CD4-positive, alpha-beta T cell (primary cell): ENCODE data around the gene TOB2. TPM values are rescaled to one million over a fixed set of nuclear protein-coding genes. Genes with fewer than 3 reads are reported as not detected.
A peak's percentile ranks its signal among the peaks of the same experiment; 100 is the strongest.
"Not testable (repeated sequence)": the region's sequence is repeated elsewhere in the genome, so short reads cannot be mapped to it uniquely, and the experiment has no call there.

Experiments
- ATAC-seq: fragments of 200-7000 bp; cut with Tn5 transposase; one replicate; pipeline ENCODE4 v1.10.0; 2022; ENCODE audit warnings: mild to moderate bottlenecking; ENCODE audit not compliant: poor library complexity
- CTCF ChIA-PET: fragments of 350-600 bp; sonication (Branson Sonifier 250); formaldehyde crosslinking; loops from one replicate; lab custom pipeline; 2021; ENCODE audit warnings: antibody characterized with exemption, inconsistent platforms; lab: Charles Lee
- POLR2A ChIA-PET: fragments of 350-600 bp; sonication (Branson Sonifier 250); formaldehyde crosslinking; loops from one replicate; lab custom pipeline; 2021; ENCODE audit warnings: antibody characterized with exemption, inconsistent platforms; lab: Charles Lee
- DNase-seq, 14 experiments: peaks; one replicate each; pipeline ENCODE4 v3.0.0-alpha.2; 2013 to 2020; ENCODE audit warnings: mixed read lengths in 2 of 14
- H3K27ac ChIP-seq, 2 donors: one replicate each; pipeline versions ENCODE4 v1.5.1 to v1.7.0; 2013; ENCODE audit warnings: low read length in 2 of 2, low read depth in 1 of 2, mild to moderate bottlenecking in 1 of 2
- H3K27me3 ChIP-seq, 2 experiments: 1 replicate in 1 of 2; 2 replicates in 1 of 2; pipeline versions ENCODE4 v1.6.1 to v1.7.0; 2013; ENCODE audit warnings: low read length in 2 of 2, control low read depth in 1 of 2, mild to moderate bottlenecking in 1 of 2, moderate library complexity in 1 of 2; ENCODE audit not compliant: insufficient read depth in 2 of 2, control insufficient read depth in 1 of 2
- H3K36me3 ChIP-seq: one replicate; pipeline ENCODE4 v1.6.1; 2013; ENCODE audit warnings: low read length, control low read depth; ENCODE audit not compliant: insufficient read depth
- H3K4me1 ChIP-seq: one replicate; pipeline ENCODE4 v1.6.1; 2013; ENCODE audit warnings: low read length, control low read depth; ENCODE audit not compliant: insufficient read depth
- H3K4me3 ChIP-seq: one replicate; pipeline ENCODE4 v1.5.1; 2013; ENCODE audit warnings: mild to moderate bottlenecking, low read length, moderate library complexity
- H3K9me3 ChIP-seq, 2 experiments: 1 replicate in 1 of 2; 2 replicates in 1 of 2; pipeline versions ENCODE4 v1.6.1 to v1.7.0; 2013; ENCODE audit warnings: low read length in 2 of 2, mild to moderate bottlenecking in 2 of 2, control low read depth in 1 of 2, moderate library complexity in 1 of 2; ENCODE audit not compliant: control insufficient read depth in 1 of 2, insufficient read depth in 1 of 2
- H3K27ac Mint-ChIP-seq: one replicate; pipeline ENCODE4 v1.8.0; 2020; ENCODE audit warnings: mixed read lengths
- H3K27me3 Mint-ChIP-seq: one replicate; pipeline ENCODE4 v1.8.0; 2021; ENCODE audit warnings: mixed read lengths
- H3K36me3 Mint-ChIP-seq: one replicate; pipeline ENCODE4 v1.8.0; 2021; ENCODE audit warnings: low read depth, mixed read lengths
- H3K4me1 Mint-ChIP-seq: one replicate; pipeline ENCODE4 v1.8.0; 2021; ENCODE audit warnings: low read depth, mixed read lengths
- H3K4me3 Mint-ChIP-seq: one replicate; pipeline ENCODE4 v1.8.0; 2020; ENCODE audit warnings: mild to moderate bottlenecking, mixed read lengths
- H3K9me3 Mint-ChIP-seq: one replicate; pipeline ENCODE4 v1.8.0; 2020; ENCODE audit warnings: mixed read lengths
- intact Hi-C, 2 experiments: fragments of 100-400 bp; cut with DNase I in 1 of 2; cut with micrococcal nuclease in 1 of 2; formaldehyde crosslinking; loops; one replicate each; pipeline versions ENCODE4 v1.15.1 to v1.9.0; 2023 to 2025; cut with DNase I, micrococcal nuclease
- total RNA-seq, 174 experiments: library from RNA in 2 of 174; stranded (reverse) in 2 of 174; gene quantifications; one replicate each; pipeline ENCODE4 v1.2.3 and lab custom pipeline; 2021 to 2026
- TF ChIP-seq, protein P1 (sequence below): fragments of 200-600 bp; IDR thresholded peaks from one replicate; pipeline ENCODE4 v1.8.0; 2022; ENCODE audit warnings: antibody characterized with exemption, mild to moderate bottlenecking

The TOB2 gene
- total RNA-seq, 2 experiments from 2014 or later: 21.0 to 26.7 TPM

DNA sequence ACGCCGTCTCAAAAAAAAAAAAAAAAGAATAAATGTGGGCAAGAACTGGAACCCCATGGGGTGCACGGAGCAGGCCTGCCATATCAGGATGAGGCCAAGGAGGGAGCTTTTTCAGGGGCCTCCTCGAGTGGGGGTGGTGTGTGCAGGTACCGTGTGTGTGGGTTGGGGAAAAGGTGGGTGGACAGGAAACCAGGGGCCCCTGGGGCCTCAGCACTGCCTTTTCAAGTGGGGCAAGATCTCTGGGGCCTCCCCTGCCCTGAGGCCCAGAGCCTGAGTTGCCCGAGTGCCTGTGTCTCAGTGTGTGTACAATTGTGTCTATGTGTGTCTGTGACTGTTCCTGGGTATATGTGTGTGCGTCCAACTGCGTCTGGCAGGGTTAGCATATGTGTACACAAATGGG, 41.0 kb downstream of the TOB2 start:
- Mint-ChIP-seq H3K4me1 (peaks cover 6% of the 10 kb centered on the region), H3K27me3 (no peaks in the 10 kb centered on the region), H3K4me3 (no peak overlapping the region), H3K27ac (no peak overlapping the region), H3K9me3 (no peaks in the 10 kb centered on the region), H3K36me3 (no peaks in the 10 kb centered on the region)
- Histone ChIP-seq H3K4me1 (peaks cover 11% of the 10 kb centered on the region), H3K36me3 (no peaks in the 10 kb centered on the region), H3K27ac (no peak overlapping the region), H3K4me3 (no peak overlapping the region), H3K27me3 (no peaks in the 10 kb centered on the region), H3K9me3 (no peaks in the 10 kb centered on the region)
- ChIA-PET CTCF (no interaction called here), POLR2A (no interaction called here)
- DNase-seq (no peak), ATAC-seq (no peak)
- TF ChIP-seq, protein P1, sequence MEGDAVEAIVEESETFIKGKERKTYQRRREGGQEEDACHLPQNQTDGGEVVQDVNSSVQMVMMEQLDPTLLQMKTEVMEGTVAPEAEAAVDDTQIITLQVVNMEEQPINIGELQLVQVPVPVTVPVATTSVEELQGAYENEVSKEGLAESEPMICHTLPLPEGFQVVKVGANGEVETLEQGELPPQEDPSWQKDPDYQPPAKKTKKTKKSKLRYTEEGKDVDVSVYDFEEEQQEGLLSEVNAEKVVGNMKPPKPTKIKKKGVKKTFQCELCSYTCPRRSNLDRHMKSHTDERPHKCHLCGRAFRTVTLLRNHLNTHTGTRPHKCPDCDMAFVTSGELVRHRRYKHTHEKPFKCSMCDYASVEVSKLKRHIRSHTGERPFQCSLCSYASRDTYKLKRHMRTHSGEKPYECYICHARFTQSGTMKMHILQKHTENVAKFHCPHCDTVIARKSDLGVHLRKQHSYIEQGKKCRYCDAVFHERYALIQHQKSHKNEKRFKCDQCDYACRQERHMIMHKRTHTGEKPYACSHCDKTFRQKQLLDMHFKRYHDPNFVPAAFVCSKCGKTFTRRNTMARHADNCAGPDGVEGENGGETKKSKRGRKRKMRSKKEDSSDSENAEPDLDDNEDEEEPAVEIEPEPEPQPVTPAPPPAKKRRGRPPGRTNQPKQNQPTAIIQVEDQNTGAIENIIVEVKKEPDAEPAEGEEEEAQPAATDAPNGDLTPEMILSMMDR: no peak
- intact Hi-C loops: no loop called here

DNA sequence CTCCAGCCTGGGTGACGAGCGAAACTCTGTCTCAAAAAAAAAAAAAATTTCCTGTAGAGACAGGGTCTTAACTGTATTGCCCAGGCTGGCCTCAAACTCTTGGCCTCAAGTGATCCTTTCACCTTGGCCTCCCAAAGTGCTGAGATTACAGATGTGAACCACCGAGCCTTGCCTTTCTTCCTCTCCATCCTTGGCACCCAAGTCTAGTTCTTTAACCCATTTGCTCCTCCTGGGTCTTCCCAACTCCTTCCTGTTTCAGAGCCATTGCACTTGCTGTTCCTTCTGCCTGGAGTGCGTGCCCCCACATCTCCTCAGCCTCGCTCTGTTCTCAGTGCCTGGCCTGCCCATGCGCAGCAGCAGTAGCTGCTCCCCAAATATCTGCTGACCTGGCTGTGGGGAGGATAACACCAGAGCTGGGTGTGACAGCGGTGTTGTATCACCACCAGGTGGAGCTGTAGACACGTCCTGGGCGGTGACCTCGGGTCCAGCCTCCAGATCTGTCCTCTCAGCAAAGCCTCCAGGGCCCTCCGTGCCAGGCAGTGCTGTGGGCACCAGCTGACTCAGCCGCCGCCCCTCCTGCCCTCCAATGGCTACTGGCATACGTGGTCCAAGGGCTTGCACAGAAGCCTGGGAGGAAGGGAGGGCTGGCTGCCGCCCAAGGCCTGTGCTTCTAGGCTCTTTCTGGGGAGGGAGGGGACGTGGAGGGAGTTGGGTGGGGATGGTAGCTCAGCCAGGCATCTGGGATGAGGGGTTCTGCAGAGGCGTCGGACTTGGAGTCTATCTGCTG, 42.9 kb downstream of the TOB2 start:
- H3K4me3 ChIP-seq: no peak overlapping the region
- no peaks in the 10 kb centered on the region for H3K27me3 ChIP-seq
- TF ChIP-seq, protein P1: peak; percentile 96
- H3K4me1 Mint-ChIP-seq: peaks cover 6% of the 10 kb centered on the region
- H3K27me3 Mint-ChIP-seq: no peaks in the 10 kb centered on the region
- H3K36me3 Mint-ChIP-seq: no peaks in the 10 kb centered on the region
- no peak overlapping the region for H3K27ac Mint-ChIP-seq
- intact Hi-C loops: loop anchor here (1.0 to 2.0 kb wide), 4 partner anchors 114 to 194 kb away; no protein-coding TSS in a partner anchor
- CTCF ChIA-PET: interaction anchor here (0.5 to 4.4 kb wide), 24 partner anchors 21 to 407 kb away, joined by 3 to 54 read pairs (median 4); partner anchors contain the start of genes ACO2, PHF5A, TEF and TOB2
- peak; percentile 69 to 91 (median 75) for DNase-seq
- no peak overlapping the region for H3K4me3 Mint-ChIP-seq
- no peak overlapping the region for H3K27ac ChIP-seq
- no peaks in the 10 kb centered on the region for H3K36me3 ChIP-seq
- POLR2A ChIA-PET: interaction anchor here (0.6 to 2.1 kb wide), 9 partner anchors 22 to 217 kb away, joined by 3 to 18 read pairs (median 4); partner anchors contain the start of genes ACO2, DESI1, PHF5A and PMM1
- H3K9me3 ChIP-seq: no peaks in the 10 kb centered on the region
- H3K4me1 ChIP-seq: peaks cover 11% of the 10 kb centered on the region
- peak; percentile 99 for ATAC-seq
- H3K9me3 Mint-ChIP-seq: no peaks in the 10 kb centered on the region

DNA sequence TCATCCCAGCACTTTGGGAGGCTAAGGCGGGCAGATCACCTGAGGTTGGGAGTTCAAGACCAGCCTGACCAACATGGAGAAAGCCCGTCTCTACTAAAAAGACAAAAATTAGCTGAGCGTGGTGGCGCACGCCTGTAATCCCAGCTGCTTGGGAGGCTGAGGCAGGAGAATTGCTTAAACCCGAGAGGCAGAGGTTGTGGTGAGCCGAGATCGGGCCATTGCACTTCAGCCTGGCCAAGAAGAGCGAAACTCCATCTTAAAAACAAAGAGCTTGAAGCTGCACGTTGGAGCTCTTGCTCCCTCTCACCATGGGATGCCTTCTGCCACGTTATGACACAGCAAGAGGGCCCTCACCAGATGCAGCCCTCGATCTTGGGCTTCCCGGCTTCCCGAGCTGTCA, 43.8 kb downstream of the TOB2 start:
- intact Hi-C loops: loop anchor here (1.0 to 2.0 kb wide), 4 partner anchors 114 to 194 kb away; no protein-coding TSS in a partner anchor
- H3K27ac Mint-ChIP-seq, H3K4me3 ChIP-seq, H3K27me3 Mint-ChIP-seq, H3K36me3 ChIP-seq, ATAC-seq, H3K9me3 ChIP-seq, H3K9me3 Mint-ChIP-seq, H3K27ac ChIP-seq, DNase-seq, H3K4me1 Mint-ChIP-seq, H3K4me3 Mint-ChIP-seq, H3K27me3 ChIP-seq, H3K36me3 Mint-ChIP-seq: not testable (repeated sequence)
- ChIA-PET POLR2A (interaction anchor here (1.9 to 2.1 kb wide), 3 partner anchors 22 to 66 kb away, joined by 9 to 18 read pairs (median 13); partner anchors contain the start of genes ACO2, PHF5A, TEF and TOB2), CTCF (interaction anchor here (1.5 to 4.4 kb wide), 3 partner anchors 20 to 130 kb away, joined by 6 to 54 read pairs (median 8); partner anchors contain the start of gene TEF)
- H3K4me1 ChIP-seq: peaks cover 11% of the 10 kb centered on the region
